T-helper 1 cell treated with Interleukin-12 subunit alpha and Interleukin-12 subunit beta and Interleukin-4 antibody, amounts not matched to agents 30 ng/mL and 1 ng/mL, for 36 hours (primary cell): ENCODE measurements around the gene PUM1. TPM values are rescaled to one million over a fixed set of nuclear protein-coding genes. Genes with fewer than 3 reads are reported as not detected.
"Not testable (repeated sequence)": the region's sequence is repeated elsewhere in the genome, so short reads cannot be mapped to it uniquely, and the experiment has no call there.

Experiments
- intact Hi-C: fragments of 100-400 bp; cut with micrococcal nuclease; formaldehyde crosslinking; loops from one replicate; pipeline ENCODE4 v1.15.1; 2024
- total RNA-seq: library from RNA; stranded (reverse); gene quantifications from 2 replicates; pipeline ENCODE4 v1.2.3, GENCODE V29; 2022

Gene PUM1
- total RNA-seq, 1 donor from 2014 or later, result 119 TPM

- intact Hi-C loops, result no loop called here
Measured at GRCh38 chr1:31000301-31000700, 65.2 kb downstream of the PUM1 start.

- intact Hi-C loops, result no loop called here
Measured at GRCh38 chr1:30998887-30999286, 66.6 kb downstream of the PUM1 start.

DNA sequence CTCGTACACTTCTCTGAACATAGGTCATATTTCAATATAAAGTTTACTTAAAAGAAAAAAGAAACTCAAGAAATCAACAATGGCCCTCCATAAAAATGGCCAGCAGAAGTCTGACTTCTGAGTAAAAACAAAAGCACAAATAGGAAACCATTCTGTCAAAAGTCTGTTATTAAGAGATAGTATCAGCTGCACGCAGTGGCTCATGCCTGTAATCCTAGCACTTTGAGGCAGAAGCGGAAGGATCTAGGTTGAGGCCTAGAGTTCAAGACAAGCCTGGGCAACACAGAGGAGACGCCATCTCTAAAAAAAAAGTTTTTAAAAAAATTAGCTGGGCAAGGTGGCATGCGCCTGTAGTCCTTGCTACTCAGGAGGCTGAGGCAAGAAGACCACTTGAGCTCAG lies 67.3 kb downstream of the PUM1 start:
- intact Hi-C loops, result no loop called here

DNA sequence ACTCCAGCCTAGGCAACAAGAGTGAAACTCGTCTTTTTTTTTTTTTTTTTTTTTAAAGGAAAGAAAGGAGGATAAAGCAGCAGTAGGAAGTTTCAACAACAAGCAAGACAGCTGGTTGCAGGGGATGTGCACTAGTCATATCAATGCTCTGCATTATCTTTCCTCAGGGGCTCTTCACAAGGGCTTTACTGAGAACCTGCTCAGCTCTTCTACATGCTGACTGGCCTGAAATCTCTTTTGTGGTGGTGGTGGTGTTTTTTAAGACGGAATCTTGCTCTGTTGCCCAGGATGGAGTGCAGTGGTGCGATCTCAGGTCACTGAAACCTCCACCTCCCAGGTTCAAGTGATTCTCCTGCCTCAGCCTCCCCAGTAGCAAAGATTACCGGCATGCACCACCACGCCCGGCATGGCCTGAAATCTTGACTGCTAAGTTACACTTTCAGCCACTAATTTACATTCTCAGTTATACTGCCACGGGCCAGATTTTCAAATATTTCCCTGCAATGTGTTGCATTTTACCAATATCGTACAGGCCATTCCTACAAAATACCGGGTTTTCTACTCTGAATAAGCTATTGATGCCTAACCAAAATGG lies 68.0 kb downstream of the PUM1 start:
- intact Hi-C loops, result no loop called here

- intact Hi-C loops, result no loop called here
Measured at GRCh38 chr1:30995990-30996612, 69.4 kb downstream of the PUM1 start.

DNA sequence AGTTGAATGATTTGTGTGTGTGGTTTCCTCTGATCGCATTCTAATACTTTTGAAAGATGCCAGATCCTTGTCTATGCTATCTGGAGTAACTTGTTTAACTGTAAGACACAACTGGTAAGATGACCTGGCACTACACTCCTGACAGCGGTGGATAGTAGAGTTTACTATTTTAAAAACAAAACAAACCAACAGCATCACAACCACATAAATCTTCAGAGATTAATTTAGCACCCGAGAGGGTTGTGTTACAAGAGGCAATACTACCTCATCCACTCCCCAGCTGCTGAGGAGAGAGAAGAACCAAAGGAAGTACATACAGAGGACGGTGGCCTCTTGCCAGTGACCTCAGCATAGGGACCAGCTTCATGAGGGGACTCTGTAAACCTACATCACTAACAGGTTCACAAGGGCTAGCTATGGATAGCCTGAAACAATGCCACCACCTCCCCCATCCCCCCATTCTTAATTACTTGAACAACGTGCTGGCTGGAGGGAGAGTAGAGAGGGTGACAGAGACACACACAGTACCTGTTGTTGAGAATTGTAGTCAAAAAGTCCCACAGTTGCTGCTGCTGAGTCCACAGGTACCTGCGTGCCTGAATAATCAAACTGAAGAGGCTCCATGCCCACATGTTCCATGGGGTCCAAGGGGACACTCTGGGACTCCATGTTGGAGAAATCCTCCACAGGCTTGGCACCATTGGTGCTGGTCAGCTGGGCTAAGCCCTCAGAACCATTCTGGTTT lies 73.5 kb downstream of the PUM1 start:
- intact Hi-C loops, result no loop called here

DNA sequence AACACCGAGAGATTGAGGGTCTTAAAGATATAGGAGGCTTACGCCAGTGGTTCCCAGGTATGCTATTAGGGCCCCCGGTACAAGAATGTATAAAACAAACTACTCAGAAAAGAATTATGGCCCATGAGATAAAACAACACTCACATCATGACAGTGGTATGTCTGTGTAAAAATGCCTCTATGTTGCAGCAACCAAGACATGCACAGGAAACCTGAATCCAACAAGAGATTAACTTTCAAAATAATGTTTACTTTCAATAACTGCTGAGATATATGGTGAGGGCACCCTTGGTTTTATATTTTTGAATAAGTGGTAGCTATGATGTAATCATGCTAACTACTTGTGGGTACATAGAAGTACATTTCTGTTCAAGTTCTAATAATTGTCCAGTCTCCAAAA lies 74.9 kb downstream of the PUM1 start:
- intact Hi-C loops, result no loop called here

- intact Hi-C loops, result no loop called here
Measured at GRCh38 chr1:30988045-30988444, 77.5 kb downstream of the PUM1 start.

DNA sequence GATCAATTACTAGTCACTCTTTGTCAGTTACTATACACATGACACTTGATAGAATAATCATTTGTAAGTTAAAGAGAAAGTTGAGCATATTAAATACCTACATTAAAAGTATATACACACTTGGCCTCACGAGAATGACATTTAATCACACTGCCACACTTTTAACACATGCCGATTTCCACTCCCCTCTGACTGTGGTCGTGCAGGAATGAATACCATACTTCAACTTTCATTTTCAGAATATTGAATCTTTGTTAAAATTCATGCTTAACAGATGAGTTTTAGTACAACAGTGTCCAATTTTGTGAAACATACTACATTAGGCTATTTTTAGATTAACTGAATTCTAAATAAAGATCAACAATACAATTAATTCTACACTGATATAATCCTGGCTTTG lies 78.8 kb downstream of the PUM1 start:
- intact Hi-C loops, result no loop called here

GRCh38 chr1:30984991-30985503 lies 80.5 kb downstream of the PUM1 start:
- intact Hi-C loops, result no loop called here

- intact Hi-C loops, result no loop called here
Measured at GRCh38 chr1:30984165-30984889, 81.2 kb downstream of the PUM1 start.

DNA sequence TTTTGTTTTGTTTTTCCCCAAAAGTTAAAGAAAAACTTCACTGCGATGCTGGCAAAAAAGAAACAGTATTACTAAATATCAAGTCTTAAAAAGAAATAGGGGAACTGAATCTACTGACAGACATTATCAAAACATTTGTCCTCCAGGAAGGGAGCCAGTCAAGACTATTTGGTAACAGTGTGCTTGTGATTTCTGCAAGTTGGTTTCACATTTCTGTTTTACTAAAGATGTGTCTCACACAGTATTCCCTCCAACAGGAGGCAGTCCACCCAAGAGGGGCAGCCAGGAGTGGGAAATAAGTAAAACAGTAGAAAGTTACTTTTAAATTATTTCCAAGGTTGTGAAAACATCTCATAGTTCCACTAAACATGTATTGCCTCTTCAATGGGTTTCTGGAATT lies 82.6 kb downstream of the PUM1 start:
- intact Hi-C loops, result no loop called here

GRCh38 chr1:30982431-30982830 lies 83.1 kb downstream of the PUM1 start:
- intact Hi-C loops, result no loop called here

DNA sequence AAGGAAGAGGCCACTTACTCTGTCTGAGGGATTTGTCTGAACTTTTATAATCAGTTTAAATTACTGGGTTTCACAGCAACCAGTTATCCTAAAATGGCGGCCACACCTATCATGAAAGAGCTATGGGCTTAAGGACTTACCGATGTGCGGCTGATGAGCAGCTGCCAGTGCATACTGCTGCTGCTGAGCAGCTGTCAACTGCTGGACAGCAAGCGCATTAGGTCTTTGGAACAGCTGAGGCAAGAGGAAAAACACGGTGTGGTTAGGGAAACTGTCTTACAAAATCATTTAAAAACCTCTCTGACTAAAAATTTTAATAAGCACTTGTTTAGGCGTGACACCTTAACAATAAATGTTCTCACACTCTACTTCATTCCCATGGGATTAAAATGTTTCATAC lies 84.3 kb downstream of the PUM1 start:
- intact Hi-C loops, result no loop called here

DNA sequence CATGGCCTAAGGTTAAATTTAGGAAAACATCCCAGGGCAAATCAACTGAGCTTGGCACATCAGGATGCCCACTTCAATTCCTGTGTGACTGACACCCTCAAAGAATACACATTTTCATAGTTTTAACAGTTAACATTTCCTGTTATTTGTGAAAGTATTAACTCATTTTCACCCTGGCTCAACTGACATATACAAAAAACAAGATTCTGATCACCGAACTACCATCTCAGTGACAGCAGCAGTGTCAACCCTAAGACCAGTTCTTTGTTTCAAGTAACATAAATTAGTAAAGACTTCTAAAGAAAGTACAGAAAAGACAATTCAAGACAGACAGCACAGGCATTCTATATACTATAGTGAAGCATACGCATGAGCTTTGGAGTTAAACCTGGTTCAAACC lies 88.0 kb downstream of the PUM1 start:
- intact Hi-C loops, result loop anchor here (5.0 kb wide), 1 partner anchor 85 kb away; no protein-coding TSS in a partner anchor

DNA sequence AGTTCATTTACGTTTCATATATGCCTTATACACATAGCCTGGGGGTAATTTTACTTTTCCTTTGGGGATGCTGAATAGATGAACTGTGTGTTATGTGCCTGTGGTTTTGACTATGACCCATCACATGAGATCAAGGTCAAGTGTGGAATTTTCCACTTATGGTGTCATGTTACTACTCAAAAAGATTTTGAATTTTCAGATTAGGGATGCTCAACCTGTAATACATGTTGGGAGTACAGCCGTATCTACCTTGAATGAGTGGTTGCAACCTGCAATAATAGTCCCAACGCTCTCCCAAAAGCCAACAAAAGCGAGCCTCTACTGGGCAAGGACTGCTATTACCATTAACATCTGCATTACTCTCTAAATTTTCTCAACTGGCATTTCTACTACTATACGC lies 88.4 kb downstream of the PUM1 start:
- intact Hi-C loops, result loop anchor here (5.0 kb wide), 1 partner anchor 85 kb away; no protein-coding TSS in a partner anchor

- intact Hi-C loops, result loop anchor here (5.0 kb wide), 1 partner anchor 86 kb away; no protein-coding TSS in a partner anchor
Measured at GRCh38 chr1:30976143-30976542, 89.4 kb downstream of the PUM1 start.

- intact Hi-C loops, result loop anchor here (5.0 kb wide), 1 partner anchor 87 kb away; no protein-coding TSS in a partner anchor
Measured at GRCh38 chr1:30975217-30975616, 90.3 kb downstream of the PUM1 start.

DNA sequence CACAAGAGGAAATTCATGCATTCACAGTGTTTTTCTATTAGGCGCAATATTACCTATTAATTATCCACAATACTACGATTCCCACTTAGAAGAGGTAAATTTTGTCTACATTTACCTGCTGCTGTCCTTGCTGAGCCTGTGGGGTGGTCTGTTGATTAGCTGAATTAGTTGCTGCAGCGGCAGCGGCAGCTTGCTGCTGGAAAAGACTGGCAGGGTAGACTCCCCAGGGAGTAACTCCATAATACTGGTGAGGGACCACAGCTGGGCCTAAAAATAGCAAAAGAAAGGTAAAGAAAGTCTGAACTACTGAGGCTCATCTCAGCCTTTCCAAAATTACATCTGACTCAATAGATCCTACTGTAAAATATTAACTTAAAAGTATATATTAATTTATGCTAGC lies 91.0 kb downstream of the PUM1 start:
- intact Hi-C loops, result no loop called here

- intact Hi-C loops, result not testable (repeated sequence)
Measured at GRCh38 chr1:30972349-30972748, 93.2 kb downstream of the PUM1 start.

DNA sequence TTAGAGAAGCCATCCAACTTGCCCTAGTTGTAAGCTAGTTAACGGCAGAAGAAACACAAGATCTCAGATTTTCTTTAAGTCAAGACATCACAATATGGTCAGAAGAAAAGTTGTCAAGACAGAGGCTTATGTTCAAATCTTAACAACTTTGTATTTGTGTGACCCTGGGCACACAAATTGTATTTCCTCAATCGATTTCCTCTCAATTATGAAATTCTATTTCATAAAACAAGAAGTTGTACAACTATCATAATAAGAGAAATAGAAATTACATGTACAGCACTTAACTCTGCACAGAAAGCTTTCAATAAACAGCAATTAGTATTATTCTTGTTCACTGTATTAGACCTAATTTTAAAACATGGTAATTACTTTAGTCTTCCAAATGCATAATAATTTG lies 94.0 kb downstream of the PUM1 start:
- intact Hi-C loops, result no loop called here

- intact Hi-C loops, result loop anchor here (10.0 kb wide), 1 partner anchor 45 kb away; no protein-coding TSS in a partner anchor
Measured at GRCh38 chr1:30969903-30970302, 95.6 kb downstream of the PUM1 start.
